GM23248 (cell line): ENCODE data around the gene IL20RA.

Source experiments
- EZH2 ChIP-seq: fragments of 200-600 bp; sonication (generic); IDR thresholded peaks from 2 replicates; pipeline ENCODE4 v1.6.1; 2018; ENCODE audit warnings: antibody characterized with exemption, mild to moderate bottlenecking; ENCODE audit not compliant: insufficient read depth, poor library complexity, severe bottlenecking
- EZH2phosphoT487 ChIP-seq: fragments of 200-600 bp; sonication (generic); IDR thresholded peaks from 2 replicates; pipeline ENCODE4 v1.6.1; 2018; ENCODE audit warnings: antibody characterized with exemption, moderate library complexity, mild to moderate bottlenecking, low read depth; ENCODE audit not compliant: insufficient read depth

- TF ChIP-seq EZH2: no peak
- no peak for TF ChIP-seq EZH2phosphoT487
These were observed 64.7 kb downstream of the IL20RA start for GRCh38 chr6:136980070-136980469.
